Psoas muscle (tissue), 8 donors: ENCODE results near the gene CEBPZOS. TPM values are rescaled to one million over a fixed set of nuclear protein-coding genes. Genes with fewer than 3 reads are reported as not detected.
"Not testable (repeated sequence)": the region's sequence is repeated elsewhere in the genome, so short reads cannot be mapped to it uniquely, and the experiment has no call there.

ENCODE experiments used
- ATAC-seq, 4 donors: fragments of 200-7000 bp; cut with Tn5 transposase; one replicate each; pipeline ENCODE4 v1.9.1; 2020; ENCODE audit warnings: moderate library complexity in 3 of 4, mild to moderate bottlenecking in 2 of 4
- DNase-seq, 2 donors: peaks; one replicate each; pipeline ENCODE4 v3.0.0-alpha.2; 2020
- H3K27ac ChIP-seq: fragments of 200-600 bp; one replicate; pipeline ENCODE4 v1.8.0; 2022
- H3K27me3 ChIP-seq, 3 donors: fragments of 200-600 bp in 1 of 3; one replicate each; pipeline versions ENCODE4 v1.6.1 to v1.8.0; 2013 to 2022; ENCODE audit warnings: low read length in 2 of 3, mild to moderate bottlenecking in 2 of 3, moderate library complexity in 1 of 3; ENCODE audit not compliant: insufficient read depth in 3 of 3
- H3K36me3 ChIP-seq, 2 donors: fragments of 200-600 bp in 1 of 2; one replicate each; pipeline versions ENCODE4 v1.6.1 to v1.8.0; 2013 to 2022; ENCODE audit warnings: low read depth in 1 of 2, mild to moderate bottlenecking in 1 of 2, moderate library complexity in 1 of 2; ENCODE audit not compliant: insufficient read depth in 1 of 2
- H3K4me1 ChIP-seq: fragments of 200-600 bp; one replicate; pipeline ENCODE4 v1.8.0; 2022
- H3K4me3 ChIP-seq: fragments of 200-600 bp; one replicate; pipeline ENCODE4 v1.8.0; 2022; ENCODE audit warnings: mild to moderate bottlenecking
- H3K9me3 ChIP-seq: fragments of 200-600 bp; one replicate; pipeline ENCODE4 v1.8.0; 2022
- WGBS, 3 donors: extraction: QIAGEN DNeasy Blood & Tissue Kit; methylation state at CpG; one replicate each; pipeline versions ENCODE4 v1.1.6 to v1.1.7; 2013; 5-methylcytosine and 5-hydroxymethylcytosine counted together
- intact Hi-C, 2 donors: fragments of 100-400 bp; cut with DNase I; formaldehyde crosslinking; loops; one replicate each; pipeline versions ENCODE4 v1.11.0 to v1.14.2; 2022
- polyA plus RNA-seq, 3 donors: library from polyadenylated mRNA; stranded (reverse); fragments of 200-250 nt; gene quantifications; one replicate each; pipeline ENCODE4 v1.2.3, GENCODE V29; 2013
- total RNA-seq, 4 donors: library from RNA; stranded (reverse); fragmentation: NEBNext Ultra II Directional in 2 of 4; extraction: Animal tissue kit (Norgen Biotek cat#: 25700) in 2 of 4; gene quantifications; one replicate each; pipeline versions ENCODE4 v1.2.1 to v1.2.4, GENCODE V29; 2021 to 2023
- TF ChIP-seq, protein P1 (sequence below): fragments of 200-600 bp; IDR thresholded peaks from one replicate; pipeline ENCODE4 v1.8.0; 2022; ENCODE audit warnings: antibody characterized with exemption
- donor health status: healthy with polysubstance abuse.
- donor health status: DM: no; HTN: no; CAD: no; lungs with moderate emphysema.
- donor health status: Bipolar disorder and iron deficiency.
- donor health status: healthy.
- donor health status: DM: yes; HTN: yes; CAD: no.
- donor health status: DM: no; HTN: no; CAD: no.
- donor health status: DM: no; HTN: no; CAD: no.
- donor health status: DM: yes; HTN: yes; CAD: no.

Gene CEBPZOS
- total and polyA plus RNA-seq, 7 donors = 30.6 to 78.0 (median 51.6) TPM

DNA sequence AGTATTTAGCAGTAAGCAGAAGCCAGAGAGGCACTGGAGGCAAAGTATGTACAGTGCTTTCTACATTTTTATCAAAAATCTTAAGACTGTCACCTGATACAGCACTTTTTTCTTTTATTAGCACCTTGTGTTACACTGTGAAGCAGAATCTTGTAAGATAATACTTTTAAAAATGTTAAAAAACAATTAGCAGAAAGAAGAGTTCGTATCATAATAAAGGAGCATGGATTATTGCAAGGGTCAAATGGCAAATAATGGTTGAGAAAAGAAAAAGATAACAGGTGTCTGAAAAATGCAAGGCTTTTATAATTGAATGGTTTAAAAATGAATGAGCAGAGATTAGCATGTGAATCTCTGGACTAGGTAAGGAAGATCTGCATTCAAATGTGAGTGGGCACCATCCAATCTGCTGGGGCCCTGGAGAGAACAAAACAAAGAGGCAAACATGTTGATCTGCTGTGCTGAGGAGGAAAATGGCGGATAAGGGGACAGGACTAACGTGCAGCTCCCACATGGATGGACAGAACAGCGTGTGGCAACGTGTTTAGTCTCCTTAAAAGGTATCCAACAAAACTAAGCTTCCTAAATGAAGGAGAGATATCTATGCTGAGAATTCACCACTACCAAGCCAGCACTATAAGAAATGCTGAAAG is 9.5 kb downstream of the CEBPZOS start:
- Histone ChIP-seq H3K4me1 (no peaks in the 10 kb centered on the region), H3K4me3 (no peak overlapping the region), H3K9me3 (peaks cover 18% of the 10 kb centered on the region), H3K27ac (no peak overlapping the region), H3K36me3 (peaks cover 4 to 94% of the 10 kb centered on the region in 2 donors), H3K27me3 (no peaks in the 10 kb centered on the region)
- intact Hi-C loops = no loop called here
- TF ChIP-seq, protein P1, sequence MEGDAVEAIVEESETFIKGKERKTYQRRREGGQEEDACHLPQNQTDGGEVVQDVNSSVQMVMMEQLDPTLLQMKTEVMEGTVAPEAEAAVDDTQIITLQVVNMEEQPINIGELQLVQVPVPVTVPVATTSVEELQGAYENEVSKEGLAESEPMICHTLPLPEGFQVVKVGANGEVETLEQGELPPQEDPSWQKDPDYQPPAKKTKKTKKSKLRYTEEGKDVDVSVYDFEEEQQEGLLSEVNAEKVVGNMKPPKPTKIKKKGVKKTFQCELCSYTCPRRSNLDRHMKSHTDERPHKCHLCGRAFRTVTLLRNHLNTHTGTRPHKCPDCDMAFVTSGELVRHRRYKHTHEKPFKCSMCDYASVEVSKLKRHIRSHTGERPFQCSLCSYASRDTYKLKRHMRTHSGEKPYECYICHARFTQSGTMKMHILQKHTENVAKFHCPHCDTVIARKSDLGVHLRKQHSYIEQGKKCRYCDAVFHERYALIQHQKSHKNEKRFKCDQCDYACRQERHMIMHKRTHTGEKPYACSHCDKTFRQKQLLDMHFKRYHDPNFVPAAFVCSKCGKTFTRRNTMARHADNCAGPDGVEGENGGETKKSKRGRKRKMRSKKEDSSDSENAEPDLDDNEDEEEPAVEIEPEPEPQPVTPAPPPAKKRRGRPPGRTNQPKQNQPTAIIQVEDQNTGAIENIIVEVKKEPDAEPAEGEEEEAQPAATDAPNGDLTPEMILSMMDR = no peak
- 86 to 94% (median 91%) methylated on average over 5 of the region's 5 CpGs for WGBS, 3 donors
- ATAC-seq (no peak), DNase-seq (no peak)

DNA sequence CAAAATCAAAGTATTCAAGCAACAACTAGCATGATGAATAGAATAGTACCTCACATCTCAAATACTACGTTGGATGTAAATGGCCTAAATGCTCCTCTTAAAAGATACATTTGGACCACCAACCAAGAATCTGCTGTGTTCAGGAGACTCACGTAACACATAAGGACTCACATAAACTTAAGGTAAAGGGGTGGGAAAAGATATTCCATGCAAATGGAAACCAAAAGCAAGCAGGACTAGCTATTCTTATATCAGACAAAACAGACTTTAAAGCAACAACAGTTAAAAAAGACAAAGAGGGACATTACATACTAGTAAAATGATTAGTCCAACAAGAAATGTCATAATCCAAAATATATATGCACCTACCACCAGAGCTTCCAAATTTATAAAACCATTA is 10.5 kb downstream of the CEBPZOS start:
- H3K27ac ChIP-seq, H3K27me3 ChIP-seq, DNase-seq, H3K4me3 ChIP-seq, H3K4me1 ChIP-seq, ATAC-seq, intact Hi-C loops: not testable (repeated sequence)
- peaks cover 18% of the 10 kb centered on the region for H3K9me3 ChIP-seq
- 95 to 99% (median 97%) methylated on average over 2 of the region's 2 CpGs for WGBS, 3 donors
- peaks cover 9 to 94% of the 10 kb centered on the region in 2 donors for H3K36me3 ChIP-seq

DNA sequence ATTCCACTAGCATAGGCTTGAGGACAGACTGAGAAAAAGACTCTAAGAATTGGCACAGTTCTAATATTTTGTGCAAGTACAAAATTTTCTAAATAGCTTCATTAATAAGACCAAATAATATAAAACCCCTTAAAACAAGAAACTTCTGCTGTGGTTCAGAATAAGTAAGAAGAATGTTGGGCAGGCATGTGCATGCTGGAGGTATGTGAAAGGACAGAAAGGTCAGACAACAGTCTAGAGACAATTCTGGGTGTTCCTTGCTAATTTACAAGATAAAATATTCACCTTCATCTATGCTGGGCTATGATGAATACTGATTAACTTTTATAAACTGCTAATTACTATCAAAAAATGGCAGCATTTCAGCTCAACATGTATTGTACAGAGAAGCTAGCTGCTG is 14.9 kb downstream of the CEBPZOS start:
- ATAC-seq (no peak), DNase-seq (no peak)
- intact Hi-C loops = no loop called here
- H3K27ac ChIP-seq = no peak overlapping the region
- TF ChIP-seq, protein P1 = no peak
- H3K36me3 ChIP-seq = peaks cover 14 to 95% of the 10 kb centered on the region in 2 donors
- H3K4me1 ChIP-seq = peaks cover 6% of the 10 kb centered on the region
- H3K27me3 ChIP-seq = no peaks in the 10 kb centered on the region
- H3K4me3 ChIP-seq = no peak overlapping the region
- peaks cover 18% of the 10 kb centered on the region for H3K9me3 ChIP-seq

GRCh38 chr2:37211939-37212338 is 15.6 kb downstream of the CEBPZOS start:
- Histone ChIP-seq H3K9me3 (peaks cover 12% of the 10 kb centered on the region), H3K4me1 (peaks cover 6% of the 10 kb centered on the region), H3K36me3 (peaks cover 14 to 95% of the 10 kb centered on the region in 2 donors), H3K27ac (no peak overlapping the region), H3K27me3 (no peaks in the 10 kb centered on the region), H3K4me3 (no peak overlapping the region)
- no peak for ATAC-seq
- TF ChIP-seq, protein P1 = no peak
- intact Hi-C loops = no loop called here
- WGBS, 3 donors = 87 to 90% (median 88%) methylated on average over 3 of the region's 3 CpGs
- DNase-seq = no peak

DNA sequence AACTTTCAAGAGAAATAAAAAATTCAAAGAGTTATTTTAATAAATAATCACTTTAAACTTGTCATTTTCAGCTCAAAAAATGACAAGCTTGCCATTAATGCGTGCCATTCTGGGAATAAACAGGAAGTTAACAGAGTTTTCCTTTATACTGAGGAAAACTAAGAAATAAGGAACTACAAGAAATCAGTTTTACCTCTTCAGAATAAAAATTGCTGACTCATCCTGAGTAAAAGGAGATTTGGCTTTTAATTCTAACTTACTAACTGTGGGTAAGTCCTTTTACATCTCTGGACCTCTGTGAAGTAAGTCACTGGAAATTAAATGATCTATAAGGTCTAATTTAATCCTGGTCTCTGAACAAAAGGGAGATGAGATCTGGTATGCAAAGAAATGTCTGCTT is 19.0 kb downstream of the CEBPZOS start:
- Histone ChIP-seq H3K27ac (peak overlapping the region; percentile 28), H3K27me3 (no peaks in the 10 kb centered on the region), H3K36me3 (peaks cover 16 to 97% of the 10 kb centered on the region in 2 donors), H3K4me1 (peaks cover 6% of the 10 kb centered on the region), H3K4me3 (no peak overlapping the region), H3K9me3 (no peaks in the 10 kb centered on the region)
- DNase-seq (no peak), ATAC-seq (no peak)
- intact Hi-C loops = loop anchor here in 1 of 2 donors (5.0 kb wide), 1 partner anchor 148 kb away; no protein-coding TSS in a partner anchor
- WGBS, 3 donors = 88 to 90% (median 90%) methylated on average over 1 of the region's 1 CpG
- TF ChIP-seq, protein P1 = no peak
